ENCODE data around the gene HAUS6. TPM values are rescaled to one million over a fixed set of nuclear protein-coding genes. Genes with fewer than 3 reads are reported as not detected.

The HAUS6 gene
- total RNA-seq, 1 donor from 2014 or later = 18.3 TPM

GRCh38 chr9:19018201-19018600, 84.5 kb downstream of the HAUS6 start:
- H3K27me3 Mint-ChIP-seq (ENCODE audit: unreplicated experiment) = no peaks in the 10 kb centered on the region
- no peaks in the 10 kb centered on the region for H3K36me3 Mint-ChIP-seq (ENCODE audit: unreplicated experiment)
- DNase-seq = no peak

GRCh38 chr9:19009391-19009965, 93.2 kb downstream of the HAUS6 start:
- Mint-ChIP-seq H3K36me3 (ENCODE audit: unreplicated experiment) (no peaks in the 10 kb centered on the region), H3K4me3 (ENCODE audit: unreplicated experiment) (no peak overlapping the region), H3K27ac (ENCODE audit: unreplicated experiment) (no peak overlapping the region), H3K27me3 (ENCODE audit: unreplicated experiment) (no peaks in the 10 kb centered on the region), H3K4me1 (ENCODE audit: low read depth, unreplicated experiment) (no peaks in the 10 kb centered on the region), H3K9me3 (ENCODE audit: unreplicated experiment) (no peaks in the 10 kb centered on the region)
- TF ChIP-seq CTCF (IDR thresholded peaks at IDR 0.05; ENCODE audit: partially characterized antibody, unreplicated experiment) = no peak
- no peak for DNase-seq

More at GRCh38 chr9:19018201-19018600, 84.5 kb downstream of the HAUS6 start:
- TF ChIP-seq CTCF (IDR thresholded peaks at IDR 0.05; ENCODE audit: partially characterized antibody, unreplicated experiment) = no peak
- H3K9me3 Mint-ChIP-seq (ENCODE audit: unreplicated experiment) = no peaks in the 10 kb centered on the region
- no peaks in the 10 kb centered on the region for H3K4me1 Mint-ChIP-seq (ENCODE audit: low read depth, unreplicated experiment)
- H3K27ac Mint-ChIP-seq (ENCODE audit: unreplicated experiment) = no peak overlapping the region
- no peak overlapping the region for H3K4me3 Mint-ChIP-seq (ENCODE audit: unreplicated experiment)

Other genes starting within 250 kb of the HAUS6 start
- gene SAXO1, start 69.7 kb downstream of the HAUS6 start, total RNA-seq (ENCODE audit: unreplicated experiment) = 0.37 TPM
- gene RRAGA, start 53.5 kb downstream of the HAUS6 start, total RNA-seq (ENCODE audit: unreplicated experiment) = 71.8 TPM
- gene PLIN2, start 24.6 kb upstream of the HAUS6 start, total RNA-seq (ENCODE audit: unreplicated experiment) = 36.9 TPM
- gene DENND4C, start 127.8 kb upstream of the HAUS6 start, total RNA-seq (ENCODE audit: unreplicated experiment) = 34.5 TPM